ENCODE measurements around the gene FIP1L1.
"Not testable (repeated sequence)": the region's sequence is repeated elsewhere in the genome, so short reads cannot be mapped to it uniquely, and the experiment has no call there.

FIP1L1 gene

GRCh38 chr4:53376900-53377299 is 541 bp upstream of the FIP1L1 start:
- no peak for DNase-seq (ENCODE audit: low read depth)

- DNase-seq (ENCODE audit: low read depth): no peak
These were observed 686 bp downstream of the FIP1L1 start for GRCh38 chr4:53378171-53378482.

GRCh38 chr4:53380221-53380620 is 2.8 kb downstream of the FIP1L1 start:
- DNase-seq (ENCODE audit: low read depth): peak; percentile 54

DNA sequence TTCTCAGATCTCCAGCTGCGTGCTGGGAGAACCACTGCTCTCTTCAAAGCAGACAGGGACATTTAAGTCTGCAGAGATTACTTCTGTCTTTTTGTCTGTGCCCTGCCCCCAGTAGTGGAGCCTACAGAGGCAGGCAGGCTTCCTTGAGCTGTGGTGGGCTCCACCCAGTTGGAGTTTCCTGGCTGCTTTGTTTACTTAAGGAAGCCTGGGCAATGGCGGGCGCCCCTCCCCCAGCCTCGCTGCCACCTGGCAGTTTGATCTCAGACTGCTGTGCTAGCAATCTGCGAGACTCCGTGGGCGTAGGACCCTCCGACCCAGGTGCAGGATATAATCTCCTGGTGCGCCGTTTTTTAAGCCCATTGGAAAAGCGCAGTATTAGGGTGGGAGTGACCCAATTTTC is 32.0 kb downstream of the FIP1L1 start:
- not testable (repeated sequence) for DNase-seq (ENCODE audit: low read depth)

DNA sequence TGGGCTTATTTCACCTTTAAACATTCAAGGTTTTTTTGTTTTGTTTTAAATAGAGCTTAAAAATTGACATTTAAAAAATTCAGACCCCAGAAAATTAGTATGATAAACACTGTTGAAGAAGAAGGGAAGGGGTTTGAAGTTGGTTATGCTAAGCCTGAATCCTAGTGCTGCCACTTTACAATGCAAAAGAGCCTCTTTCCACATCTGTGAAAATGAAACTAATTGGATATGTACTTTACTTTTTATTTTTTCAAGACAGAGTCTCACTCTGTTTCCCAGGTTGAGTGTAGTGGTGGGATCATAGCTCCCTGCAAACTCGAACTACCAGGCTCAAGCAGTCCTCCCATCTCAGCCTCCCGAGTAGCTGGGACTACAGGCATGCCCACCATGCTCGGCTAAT is 41.8 kb downstream of the FIP1L1 start:
- no peak for DNase-seq (ENCODE audit: low read depth)

GRCh38 chr4:53421791-53422190 is 44.4 kb downstream of the FIP1L1 start:
- no peak for DNase-seq (ENCODE audit: low read depth)

GRCh38 chr4:53422367-53422766 is 44.9 kb downstream of the FIP1L1 start:
- no peak for DNase-seq (ENCODE audit: low read depth)

DNA sequence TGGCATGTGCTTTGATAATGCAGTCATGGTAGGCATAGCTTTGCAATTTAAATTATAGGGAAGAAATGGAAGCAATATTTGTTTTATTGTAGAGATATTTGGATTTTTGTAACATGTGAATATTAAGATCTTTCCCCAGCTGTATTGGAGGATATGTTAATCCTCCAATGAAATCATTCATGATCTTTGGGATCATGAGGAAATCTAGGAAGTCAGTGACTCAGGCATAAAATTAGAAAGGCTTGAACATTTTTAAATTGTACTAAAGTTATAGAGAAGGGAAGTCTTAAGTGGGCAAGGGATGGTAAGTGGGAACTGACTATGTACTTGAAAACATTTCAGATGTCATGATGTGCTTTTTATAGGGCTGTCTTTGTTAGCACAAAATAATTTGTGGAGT is 46.8 kb downstream of the FIP1L1 start:
- DNase-seq (ENCODE audit: low read depth): peak; percentile 9

DNA sequence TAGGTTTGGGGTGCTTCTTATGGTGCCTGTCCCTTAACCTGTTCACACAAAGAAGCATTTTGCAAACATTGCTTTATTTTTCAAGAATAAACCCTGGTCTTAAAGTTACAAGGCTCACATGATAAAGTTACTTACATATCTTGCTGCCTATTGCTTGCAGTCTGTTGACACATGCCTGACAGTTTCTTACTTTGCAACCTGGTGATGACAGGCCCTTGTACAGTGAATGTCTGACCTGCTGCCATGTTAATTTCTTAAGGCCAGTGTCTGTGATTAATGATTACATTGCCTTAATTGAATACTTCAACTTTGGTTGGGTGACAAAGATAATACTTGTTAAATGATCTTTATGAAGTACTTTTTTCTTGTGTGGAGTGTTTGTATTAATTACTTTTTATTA is 49.9 kb downstream of the FIP1L1 start:
- DNase-seq (ENCODE audit: low read depth): no peak

- DNase-seq (ENCODE audit: low read depth): no peak
These were observed 53.6 kb downstream of the FIP1L1 start for GRCh38 chr4:53431052-53431451.

DNA sequence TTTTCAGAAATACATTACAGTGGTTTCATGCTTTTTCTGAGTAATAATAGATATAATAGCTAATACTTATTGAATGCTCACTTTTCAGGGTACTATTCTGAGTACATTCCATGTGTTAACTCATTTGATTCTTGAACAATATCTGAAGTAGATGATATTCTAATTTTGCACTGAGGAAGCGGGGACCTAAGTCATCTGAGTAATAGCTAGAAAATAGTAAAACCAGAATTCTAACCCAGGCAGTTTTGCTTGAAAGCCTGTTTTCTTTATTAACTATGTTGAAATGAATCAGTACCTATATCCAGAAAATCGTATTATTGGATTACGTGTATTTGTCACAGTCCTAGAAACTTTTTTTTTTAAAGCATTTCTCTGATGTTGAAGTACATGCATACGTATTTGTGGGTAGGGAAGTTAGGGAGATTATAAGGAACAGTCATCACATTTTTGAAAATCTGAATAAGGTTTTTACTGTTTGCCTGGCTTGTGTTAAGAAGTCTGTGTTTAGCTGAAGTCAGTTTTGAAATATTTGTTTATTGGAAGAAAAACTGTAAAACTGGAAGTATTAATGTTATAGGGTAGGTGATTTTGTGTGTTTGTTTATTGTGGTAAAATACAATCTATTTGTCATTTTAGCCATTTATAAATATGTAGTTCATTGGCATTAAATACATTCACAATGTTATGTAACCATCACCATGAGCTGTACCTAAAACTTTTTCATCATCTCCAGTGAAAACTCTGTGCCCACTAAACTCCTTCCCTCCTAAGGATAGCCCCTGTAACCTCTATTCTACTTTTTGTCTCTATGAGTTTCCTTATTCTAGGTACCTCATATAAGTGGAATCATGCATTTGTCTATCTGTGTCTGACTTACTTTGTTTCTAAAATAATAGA is 55.3 kb downstream of the FIP1L1 start:
- no peak for DNase-seq (ENCODE audit: low read depth)

- DNase-seq (ENCODE audit: low read depth): no peak
These were observed 58.8 kb downstream of the FIP1L1 start for GRCh38 chr4:53436251-53436650.

GRCh38 chr4:53441564-53441963 is 64.1 kb downstream of the FIP1L1 start:
- no peak for DNase-seq (ENCODE audit: low read depth)

DNA sequence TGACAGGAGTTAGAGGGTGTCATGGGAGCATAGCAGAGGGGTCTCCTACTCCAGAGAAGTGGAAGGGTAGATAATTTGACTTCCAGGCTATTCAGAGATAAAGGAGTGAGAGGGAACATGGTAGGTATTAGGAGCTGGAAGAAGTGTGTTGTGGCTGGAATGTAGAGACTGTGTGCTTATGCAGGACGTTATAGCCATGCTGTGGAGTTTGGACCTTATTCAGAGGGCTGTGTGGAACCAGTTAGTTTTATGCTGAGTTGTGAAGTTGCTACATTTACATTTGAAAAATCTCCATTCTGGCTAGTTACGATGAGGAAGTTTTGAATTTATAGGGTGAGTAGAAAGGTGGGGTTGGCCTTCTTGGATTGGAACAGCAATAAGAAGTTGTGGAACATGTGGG is 67.5 kb downstream of the FIP1L1 start:
- no peak for DNase-seq (ENCODE audit: low read depth)

GRCh38 chr4:53450773-53451172 is 73.3 kb downstream of the FIP1L1 start:
- DNase-seq (ENCODE audit: low read depth): peak; percentile 45

DNA sequence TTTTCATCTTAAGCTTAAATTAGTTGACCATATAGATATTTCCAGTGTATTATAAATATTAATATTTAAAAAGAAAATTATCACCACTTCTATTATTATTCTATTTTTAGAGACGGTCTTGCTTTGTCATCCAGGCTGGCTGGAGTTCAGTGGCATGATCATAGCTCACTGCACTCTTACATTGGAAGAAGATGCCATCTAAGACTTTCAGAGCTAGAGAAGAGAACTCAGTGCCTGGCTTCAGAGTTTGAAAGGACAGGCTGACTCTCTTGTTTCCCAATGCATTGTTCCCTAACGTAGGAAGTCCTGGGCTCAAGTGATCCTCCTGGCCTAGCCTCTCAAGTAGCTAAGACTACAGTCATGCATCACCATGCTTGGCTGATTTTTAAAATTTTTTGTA is 75.9 kb downstream of the FIP1L1 start:
- DNase-seq (ENCODE audit: low read depth): peak; percentile 16

GRCh38 chr4:53455766-53456165 is 78.3 kb downstream of the FIP1L1 start:
- no peak for DNase-seq (ENCODE audit: low read depth)

- no peak for DNase-seq (ENCODE audit: low read depth)
These were observed 78.7 kb downstream of the FIP1L1 start for GRCh38 chr4:53456178-53456577.

- peak; percentile 74 for DNase-seq (ENCODE audit: low read depth)
These were observed 82.1 kb downstream of the FIP1L1 start for GRCh38 chr4:53459548-53459947.

DNA sequence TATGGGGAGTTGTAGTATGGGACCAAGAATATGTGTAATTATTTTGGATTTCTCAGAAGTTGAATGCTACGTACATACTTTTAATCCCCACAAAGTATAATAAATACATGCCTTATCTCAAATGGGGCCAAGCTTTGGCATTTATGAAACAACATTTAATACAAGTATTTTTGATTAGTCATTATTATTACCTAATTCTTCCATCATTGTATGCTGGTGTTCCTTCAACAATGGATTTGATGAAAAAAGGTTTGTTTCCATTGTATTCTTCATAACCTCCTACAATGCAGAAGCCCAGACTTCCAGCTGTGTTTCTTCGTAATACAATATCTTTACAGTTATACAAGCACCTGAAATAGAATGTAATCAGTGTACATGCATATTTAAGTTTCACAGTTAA is 83.8 kb downstream of the FIP1L1 start:
- DNase-seq (ENCODE audit: low read depth): peak; percentile 56

DNA sequence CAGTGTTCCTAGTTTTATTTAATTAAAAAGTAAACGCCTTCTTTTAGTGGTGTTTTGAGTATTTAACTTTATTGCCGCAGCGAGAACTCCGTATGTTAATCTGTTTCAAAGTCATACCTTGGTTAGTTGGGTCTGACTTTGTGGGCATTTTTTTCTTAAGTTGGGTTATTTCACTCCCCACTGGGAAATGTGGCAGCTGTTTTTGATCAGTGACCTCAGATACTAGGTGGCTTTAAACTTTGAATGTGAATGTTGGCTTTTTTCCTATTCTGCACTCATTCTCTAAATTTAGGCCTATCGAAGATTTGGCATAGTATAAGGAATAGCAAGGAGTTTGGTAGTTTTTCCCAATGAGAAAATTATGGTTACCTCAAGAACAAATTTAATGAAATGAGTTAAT is 85.9 kb downstream of the FIP1L1 start:
- no peak for DNase-seq (ENCODE audit: low read depth)

DNA sequence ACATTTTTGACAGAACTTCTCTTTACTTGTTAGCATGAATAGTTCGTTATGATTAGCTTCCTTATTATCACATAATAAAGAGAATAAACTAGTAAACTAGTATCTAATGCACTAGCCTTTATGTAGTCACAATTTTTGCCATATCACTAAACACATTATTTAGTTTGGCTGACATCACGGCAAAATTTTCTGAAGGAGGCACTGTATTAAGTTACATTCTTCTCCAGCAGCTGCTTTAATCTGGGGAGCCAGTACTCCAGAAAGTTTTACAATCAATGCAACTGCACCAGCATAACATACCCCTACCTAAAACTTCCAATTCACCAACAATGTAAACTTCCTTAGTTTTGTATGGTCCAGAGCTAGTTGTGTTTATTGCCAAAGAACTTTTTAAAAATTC is 87.8 kb downstream of the FIP1L1 start:
- no peak for DNase-seq (ENCODE audit: low read depth)

GRCh38 chr4:53465891-53466290 is 88.5 kb downstream of the FIP1L1 start:
- DNase-seq (ENCODE audit: low read depth): no peak

- not testable (repeated sequence) for DNase-seq (ENCODE audit: low read depth)
These were observed 89.1 kb downstream of the FIP1L1 start for GRCh38 chr4:53466576-53466975.

Data from iris pigment epithelial cell (primary cell).